Inflammatory macrophage treated with lipopolysaccharide for 4 hours (primary cell): ENCODE measurements around the gene SYNPR.
A peak's percentile ranks its signal among the peaks of the same experiment; 100 is the strongest.

Source experiments
- DNase-seq: peaks from one replicate; pipeline ENCODE4 v3.0.0-alpha.2; 2020

The SYNPR gene

GRCh38 chr3:63559884-63560283 lies 281.8 kb downstream of the SYNPR start:
- no peak for DNase-seq

- no peak for DNase-seq
Observed at GRCh38 chr3:63561879-63562278, 283.8 kb downstream of the SYNPR start.

- DNase-seq: no peak
Observed at GRCh38 chr3:63562323-63562722, 284.2 kb downstream of the SYNPR start.

- DNase-seq: no peak
Observed at GRCh38 chr3:63563572-63563971, 285.5 kb downstream of the SYNPR start.

GRCh38 chr3:63565220-63565619 lies 287.1 kb downstream of the SYNPR start:
- no peak for DNase-seq

GRCh38 chr3:63571682-63572081 lies 293.6 kb downstream of the SYNPR start:
- DNase-seq: no peak

- DNase-seq: no peak
Observed at GRCh38 chr3:63576846-63577245, 298.7 kb downstream of the SYNPR start.

GRCh38 chr3:63578858-63579257 lies 300.8 kb downstream of the SYNPR start:
- no peak for DNase-seq

GRCh38 chr3:63580151-63580550 lies 302.0 kb downstream of the SYNPR start:
- no peak for DNase-seq

- DNase-seq: peak; percentile 1
Observed at GRCh38 chr3:63582943-63583500, 304.9 kb downstream of the SYNPR start.

- DNase-seq: no peak
Observed at GRCh38 chr3:63584681-63585080, 306.6 kb downstream of the SYNPR start.

- DNase-seq: no peak
Observed at GRCh38 chr3:63585927-63586326, 307.8 kb downstream of the SYNPR start.

GRCh38 chr3:63588895-63589294 lies 310.8 kb downstream of the SYNPR start:
- no peak for DNase-seq

GRCh38 chr3:63593779-63594178 lies 315.7 kb downstream of the SYNPR start:
- DNase-seq: no peak

- no peak for DNase-seq
Observed at GRCh38 chr3:63595221-63595620, 317.1 kb downstream of the SYNPR start.

GRCh38 chr3:63597019-63597418 lies 318.9 kb downstream of the SYNPR start:
- DNase-seq: no peak

- no peak for DNase-seq
Observed at GRCh38 chr3:63607716-63608115, 329.6 kb downstream of the SYNPR start.

- DNase-seq: no peak
Observed at GRCh38 chr3:63609408-63609807, 331.3 kb downstream of the SYNPR start.

- no peak for DNase-seq
Observed at GRCh38 chr3:63609834-63610233, 331.7 kb downstream of the SYNPR start.

- no peak for DNase-seq
Observed at GRCh38 chr3:63611382-63611781, 333.3 kb downstream of the SYNPR start.

GRCh38 chr3:63613561-63613960 lies 335.5 kb downstream of the SYNPR start:
- no peak for DNase-seq

GRCh38 chr3:63617391-63617790 lies 339.3 kb downstream of the SYNPR start:
- DNase-seq: no peak

- DNase-seq: no peak
Observed at GRCh38 chr3:63624941-63625560, 346.9 kb downstream of the SYNPR start.

- DNase-seq: no peak
Observed at GRCh38 chr3:63631670-63632069, 353.6 kb downstream of the SYNPR start.

GRCh38 chr3:63635186-63635585 lies 357.1 kb downstream of the SYNPR start:
- no peak for DNase-seq
